ENCODE data around the gene HDAC4.

DNA sequence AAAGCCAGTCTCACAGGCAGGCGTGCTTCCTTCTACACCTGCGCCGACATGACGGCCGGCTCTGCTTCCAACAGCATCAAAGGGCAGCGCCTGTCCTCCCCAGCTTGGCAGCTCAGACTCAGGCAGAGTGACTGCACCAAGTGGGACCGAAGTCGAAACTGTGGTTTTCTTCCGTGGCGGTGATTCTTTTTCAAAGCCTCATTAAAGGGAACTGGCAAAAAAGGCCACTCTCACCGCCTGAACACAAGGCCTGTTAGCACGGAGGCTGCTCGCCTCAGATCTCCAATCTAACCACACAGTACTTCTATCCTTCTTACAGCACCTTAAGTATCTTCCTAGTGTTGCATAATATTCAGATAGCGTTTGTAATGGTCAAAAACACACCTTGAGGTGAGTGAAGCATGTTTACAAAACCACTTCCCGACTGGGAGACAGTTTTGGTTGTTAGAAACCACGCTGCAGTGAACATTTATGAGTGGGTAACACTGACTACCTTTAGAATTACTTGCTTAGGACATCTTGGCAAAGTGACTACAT lies 236.4 kb downstream of the HDAC4 start:
- TF ChIP-seq, protein P1, sequence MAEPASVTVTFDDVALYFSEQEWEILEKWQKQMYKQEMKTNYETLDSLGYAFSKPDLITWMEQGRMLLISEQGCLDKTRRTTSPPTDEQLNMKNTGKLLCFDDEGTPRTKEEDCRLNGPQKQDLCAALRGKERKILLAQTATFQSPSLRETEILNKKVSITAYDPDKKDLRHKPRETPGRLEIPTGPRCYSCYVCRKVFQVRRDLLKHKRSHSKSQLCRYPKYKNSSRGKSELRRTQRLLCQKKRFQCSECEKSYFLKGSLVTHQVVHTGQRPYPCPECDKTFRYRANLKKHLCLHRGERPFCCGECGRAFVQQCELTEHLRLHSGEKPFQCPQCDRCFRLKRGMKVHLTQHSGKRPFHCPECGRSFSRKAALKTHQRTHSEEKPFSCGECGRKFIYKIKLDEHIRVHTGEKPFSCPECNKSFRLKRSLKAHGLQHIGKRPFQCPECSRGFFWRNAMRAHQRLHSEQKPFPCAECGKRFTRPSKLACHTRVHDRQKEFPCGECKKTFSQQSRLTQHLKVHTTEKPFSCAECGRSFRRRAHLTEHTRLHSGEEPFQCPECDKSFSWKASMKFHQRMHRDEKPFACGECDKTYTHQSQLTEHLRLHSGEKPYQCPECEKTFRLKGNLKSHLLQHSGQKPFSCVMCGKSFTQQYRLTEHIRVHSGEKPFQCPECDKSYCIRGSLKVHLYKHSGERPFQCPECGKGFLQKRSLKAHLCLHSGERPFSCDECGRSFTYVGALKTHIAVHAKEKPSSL (CRISPR knock-in tag; conservative IDR thresholded peaks at IDR 0.05), result no peak
- TF ChIP-seq, protein P2, sequence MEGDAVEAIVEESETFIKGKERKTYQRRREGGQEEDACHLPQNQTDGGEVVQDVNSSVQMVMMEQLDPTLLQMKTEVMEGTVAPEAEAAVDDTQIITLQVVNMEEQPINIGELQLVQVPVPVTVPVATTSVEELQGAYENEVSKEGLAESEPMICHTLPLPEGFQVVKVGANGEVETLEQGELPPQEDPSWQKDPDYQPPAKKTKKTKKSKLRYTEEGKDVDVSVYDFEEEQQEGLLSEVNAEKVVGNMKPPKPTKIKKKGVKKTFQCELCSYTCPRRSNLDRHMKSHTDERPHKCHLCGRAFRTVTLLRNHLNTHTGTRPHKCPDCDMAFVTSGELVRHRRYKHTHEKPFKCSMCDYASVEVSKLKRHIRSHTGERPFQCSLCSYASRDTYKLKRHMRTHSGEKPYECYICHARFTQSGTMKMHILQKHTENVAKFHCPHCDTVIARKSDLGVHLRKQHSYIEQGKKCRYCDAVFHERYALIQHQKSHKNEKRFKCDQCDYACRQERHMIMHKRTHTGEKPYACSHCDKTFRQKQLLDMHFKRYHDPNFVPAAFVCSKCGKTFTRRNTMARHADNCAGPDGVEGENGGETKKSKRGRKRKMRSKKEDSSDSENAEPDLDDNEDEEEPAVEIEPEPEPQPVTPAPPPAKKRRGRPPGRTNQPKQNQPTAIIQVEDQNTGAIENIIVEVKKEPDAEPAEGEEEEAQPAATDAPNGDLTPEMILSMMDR (IDR thresholded peaks at IDR 0.05), result no peak
- TF ChIP-seq, protein P3, sequence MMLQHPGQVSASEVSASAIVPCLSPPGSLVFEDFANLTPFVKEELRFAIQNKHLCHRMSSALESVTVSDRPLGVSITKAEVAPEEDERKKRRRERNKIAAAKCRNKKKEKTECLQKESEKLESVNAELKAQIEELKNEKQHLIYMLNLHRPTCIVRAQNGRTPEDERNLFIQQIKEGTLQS (CRISPR knock-in tag; conservative IDR thresholded peaks at IDR 0.05), result no peak
- TF ChIP-seq FOXJ3 (CRISPR knock-in tag; IDR thresholded peaks at IDR 0.05; ENCODE audit: borderline replicate concordance) (no peak), SP1 (CRISPR knock-in tag; conservative IDR thresholded peaks at IDR 0.05) (no peak), TP53 (CRISPR knock-in tag; IDR thresholded peaks at IDR 0.05) (no peak), NR2C2 (CRISPR knock-in tag; IDR thresholded peaks at IDR 0.05) (no peak), CREB1 (CRISPR knock-in tag; IDR thresholded peaks at IDR 0.05) (no peak)
- TF ChIP-seq, protein P4, sequence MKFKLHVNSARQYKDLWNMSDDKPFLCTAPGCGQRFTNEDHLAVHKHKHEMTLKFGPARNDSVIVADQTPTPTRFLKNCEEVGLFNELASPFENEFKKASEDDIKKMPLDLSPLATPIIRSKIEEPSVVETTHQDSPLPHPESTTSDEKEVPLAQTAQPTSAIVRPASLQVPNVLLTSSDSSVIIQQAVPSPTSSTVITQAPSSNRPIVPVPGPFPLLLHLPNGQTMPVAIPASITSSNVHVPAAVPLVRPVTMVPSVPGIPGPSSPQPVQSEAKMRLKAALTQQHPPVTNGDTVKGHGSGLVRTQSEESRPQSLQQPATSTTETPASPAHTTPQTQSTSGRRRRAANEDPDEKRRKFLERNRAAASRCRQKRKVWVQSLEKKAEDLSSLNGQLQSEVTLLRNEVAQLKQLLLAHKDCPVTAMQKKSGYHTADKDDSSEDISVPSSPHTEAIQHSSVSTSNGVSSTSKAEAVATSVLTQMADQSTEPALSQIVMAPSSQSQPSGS (CRISPR knock-in tag; IDR thresholded peaks at IDR 0.05; ENCODE audit: borderline replicate concordance, low read depth), result no peak
- TF ChIP-seq, protein P5, sequence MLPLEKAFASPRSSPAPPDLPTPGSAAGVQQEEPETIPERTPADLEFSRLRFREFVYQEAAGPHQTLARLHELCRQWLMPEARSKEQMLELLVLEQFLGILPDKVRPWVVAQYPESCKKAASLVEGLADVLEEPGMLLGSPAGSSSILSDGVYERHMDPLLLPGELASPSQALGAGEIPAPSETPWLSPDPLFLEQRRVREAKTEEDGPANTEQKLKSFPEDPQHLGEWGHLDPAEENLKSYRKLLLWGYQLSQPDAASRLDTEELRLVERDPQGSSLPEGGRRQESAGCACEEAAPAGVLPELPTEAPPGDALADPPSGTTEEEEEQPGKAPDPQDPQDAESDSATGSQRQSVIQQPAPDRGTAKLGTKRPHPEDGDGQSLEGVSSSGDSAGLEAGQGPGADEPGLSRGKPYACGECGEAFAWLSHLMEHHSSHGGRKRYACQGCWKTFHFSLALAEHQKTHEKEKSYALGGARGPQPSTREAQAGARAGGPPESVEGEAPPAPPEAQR (CRISPR knock-in tag; IDR thresholded peaks at IDR 0.05), result no peak
- TF ChIP-seq, protein P6, sequence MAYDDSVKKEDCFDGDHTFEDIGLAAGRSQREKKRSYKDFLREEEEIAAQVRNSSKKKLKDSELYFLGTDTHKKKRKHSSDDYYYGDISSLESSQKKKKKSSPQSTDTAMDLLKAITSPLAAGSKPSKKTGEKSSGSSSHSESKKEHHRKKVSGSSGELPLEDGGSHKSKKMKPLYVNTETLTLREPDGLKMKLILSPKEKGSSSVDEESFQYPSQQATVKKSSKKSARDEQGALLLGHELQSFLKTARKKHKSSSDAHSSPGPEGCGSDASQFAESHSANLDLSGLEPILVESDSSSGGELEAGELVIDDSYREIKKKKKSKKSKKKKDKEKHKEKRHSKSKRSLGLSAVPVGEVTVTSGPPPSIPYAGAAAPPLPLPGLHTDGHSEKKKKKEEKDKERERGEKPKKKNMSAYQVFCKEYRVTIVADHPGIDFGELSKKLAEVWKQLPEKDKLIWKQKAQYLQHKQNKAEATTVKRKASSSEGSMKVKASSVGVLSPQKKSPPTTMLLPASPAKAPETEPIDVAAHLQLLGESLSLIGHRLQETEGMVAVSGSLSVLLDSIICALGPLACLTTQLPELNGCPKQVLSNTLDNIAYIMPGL (CRISPR knock-in tag; IDR thresholded peaks at IDR 0.05), result no peak
- TF ChIP-seq, protein P7, sequence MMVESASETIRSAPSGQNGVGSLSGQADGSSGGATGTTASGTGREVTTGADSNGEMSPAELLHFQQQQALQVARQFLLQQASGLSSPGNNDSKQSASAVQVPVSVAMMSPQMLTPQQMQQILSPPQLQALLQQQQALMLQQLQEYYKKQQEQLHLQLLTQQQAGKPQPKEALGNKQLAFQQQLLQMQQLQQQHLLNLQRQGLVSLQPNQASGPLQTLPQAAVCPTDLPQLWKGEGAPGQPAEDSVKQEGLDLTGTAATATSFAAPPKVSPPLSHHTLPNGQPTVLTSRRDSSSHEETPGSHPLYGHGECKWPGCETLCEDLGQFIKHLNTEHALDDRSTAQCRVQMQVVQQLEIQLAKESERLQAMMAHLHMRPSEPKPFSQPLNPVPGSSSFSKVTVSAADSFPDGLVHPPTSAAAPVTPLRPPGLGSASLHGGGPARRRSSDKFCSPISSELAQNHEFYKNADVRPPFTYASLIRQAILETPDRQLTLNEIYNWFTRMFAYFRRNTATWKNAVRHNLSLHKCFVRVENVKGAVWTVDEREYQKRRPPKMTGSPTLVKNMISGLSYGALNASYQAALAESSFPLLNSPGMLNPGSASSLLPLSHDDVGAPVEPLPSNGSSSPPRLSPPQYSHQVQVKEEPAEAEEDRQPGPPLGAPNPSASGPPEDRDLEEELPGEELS (CRISPR knock-in tag; IDR thresholded peaks at IDR 0.05), result no peak
- TF ChIP-seq, protein P8, sequence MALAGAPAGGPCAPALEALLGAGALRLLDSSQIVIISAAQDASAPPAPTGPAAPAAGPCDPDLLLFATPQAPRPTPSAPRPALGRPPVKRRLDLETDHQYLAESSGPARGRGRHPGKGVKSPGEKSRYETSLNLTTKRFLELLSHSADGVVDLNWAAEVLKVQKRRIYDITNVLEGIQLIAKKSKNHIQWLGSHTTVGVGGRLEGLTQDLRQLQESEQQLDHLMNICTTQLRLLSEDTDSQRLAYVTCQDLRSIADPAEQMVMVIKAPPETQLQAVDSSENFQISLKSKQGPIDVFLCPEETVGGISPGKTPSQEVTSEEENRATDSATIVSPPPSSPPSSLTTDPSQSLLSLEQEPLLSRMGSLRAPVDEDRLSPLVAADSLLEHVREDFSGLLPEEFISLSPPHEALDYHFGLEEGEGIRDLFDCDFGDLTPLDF (CRISPR knock-in tag; IDR thresholded peaks at IDR 0.05), result no peak

Measured in WTC11 (cell line).